Activated CD4-positive, alpha-beta memory T cell treated with anti-CD3 and anti-CD28 coated beads for 36 hours (primary cell): ENCODE measurements around the gene SKIDA1. TPM values are rescaled to one million over a fixed set of nuclear protein-coding genes. Genes with fewer than 3 reads are reported as not detected.

Experiments
- CTCF ChIA-PET: fragments of 350-600 bp; sonication (Branson Sonifier 250); formaldehyde crosslinking; loops from one replicate; lab custom pipeline; 2021; ENCODE audit warnings: antibody characterized with exemption, inconsistent platforms; lab: Charles Lee
- POLR2A ChIA-PET: fragments of 350-600 bp; sonication (Branson Sonifier 250); formaldehyde crosslinking; loops from one replicate; lab custom pipeline; 2021; ENCODE audit warnings: antibody characterized with exemption; lab: Charles Lee
- DNase-seq: peaks from one replicate; pipeline ENCODE4 v3.0.0-alpha.2; 2020
- H3K27ac Mint-ChIP-seq: one replicate; pipeline ENCODE4 v1.8.0; 2021; ENCODE audit warnings: mixed read lengths
- H3K27me3 Mint-ChIP-seq: one replicate; pipeline ENCODE4 v1.8.0; 2021; ENCODE audit warnings: mixed read lengths
- H3K36me3 Mint-ChIP-seq: one replicate; pipeline ENCODE4 v1.8.0; 2021; ENCODE audit warnings: mixed read lengths
- H3K4me1 Mint-ChIP-seq: one replicate; pipeline ENCODE4 v1.8.0; 2021; ENCODE audit warnings: low read depth, mixed read lengths
- H3K4me3 Mint-ChIP-seq: one replicate; pipeline ENCODE4 v1.8.0; 2021; ENCODE audit warnings: mild to moderate bottlenecking, mixed read lengths
- H3K9me3 Mint-ChIP-seq: one replicate; pipeline ENCODE4 v1.8.0; 2021; ENCODE audit warnings: mixed read lengths
- intact Hi-C: fragments of 100-400 bp; cut with micrococcal nuclease; formaldehyde crosslinking; loops from one replicate; pipeline ENCODE4 v1.15.1; 2023
- total RNA-seq, 2 experiments: library from RNA; stranded (reverse); gene quantifications; one replicate each; pipeline ENCODE4 v1.2.3, GENCODE V29; 2021

Gene SKIDA1
- total RNA-seq, 2 experiments from 2014 or later = 0.07 to 0.21 TPM

GRCh38 chr10:21535494-21535965 lies 10.0 kb upstream of the SKIDA1 start:
- no peak for DNase-seq
- CTCF ChIA-PET = no interaction called here
- Mint-ChIP-seq H3K27ac (peak overlapping the region; percentile 56), H3K36me3 (peaks cover 19% of the 10 kb centered on the region), H3K4me3 (peak overlapping the region; percentile 69), H3K27me3 (no peaks in the 10 kb centered on the region), H3K9me3 (no peaks in the 10 kb centered on the region), H3K4me1 (peaks cover 23% of the 10 kb centered on the region)
- POLR2A ChIA-PET = interaction anchor here (1.1 kb wide), 1 partner anchor 10 kb away, joined by 3 read pairs; the partner anchor contains the start of gene SKIDA1
- intact Hi-C loops = loop anchor here (2.0 kb wide), 2 partner anchors 17 to 41 kb away; no protein-coding TSS in a partner anchor

- H3K9me3 Mint-ChIP-seq = no peaks in the 10 kb centered on the region
- H3K36me3 Mint-ChIP-seq = peaks cover 15% of the 10 kb centered on the region
- H3K27ac Mint-ChIP-seq = peak overlapping the region; percentile 96
- CTCF ChIA-PET = no interaction called here
- POLR2A ChIA-PET = interaction anchor here (1.1 kb wide), 1 partner anchor 9 kb away, joined by 3 read pairs; the partner anchor contains the start of gene SKIDA1
- H3K27me3 Mint-ChIP-seq = no peaks in the 10 kb centered on the region
- intact Hi-C loops = loop anchor here (1.0 to 2.0 kb wide), 3 partner anchors 16 to 46 kb away; no protein-coding TSS in a partner anchor
- H3K4me1 Mint-ChIP-seq = peaks cover 24% of the 10 kb centered on the region
- peak overlapping the region; percentile 87 for H3K4me3 Mint-ChIP-seq
- peak; percentile 60 for DNase-seq
Observed at GRCh38 chr10:21534604-21535493, 9.4 kb upstream of the SKIDA1 start.

- POLR2A ChIA-PET = interaction anchor here (1.6 kb wide), 1 partner anchor 16 kb away, joined by 8 read pairs; no protein-coding TSS in a partner anchor
- intact Hi-C loops = loop anchor here (1.0 to 2.0 kb wide), 3 partner anchors 15 to 47 kb away; no protein-coding TSS in a partner anchor
- peak overlapping the region; percentile 87 for H3K4me3 Mint-ChIP-seq
- peaks cover 27% of the 10 kb centered on the region for H3K4me1 Mint-ChIP-seq
- DNase-seq = no peak
- peaks cover 12% of the 10 kb centered on the region for H3K36me3 Mint-ChIP-seq
- CTCF ChIA-PET = interaction anchor here (1.5 kb wide), 1 partner anchor 16 kb away, joined by 4 read pairs; no protein-coding TSS in a partner anchor
- H3K27me3 Mint-ChIP-seq = no peaks in the 10 kb centered on the region
- no peaks in the 10 kb centered on the region for H3K9me3 Mint-ChIP-seq
- H3K27ac Mint-ChIP-seq = peak overlapping the region; percentile 96
Observed at GRCh38 chr10:21534280-21534586, 8.8 kb upstream of the SKIDA1 start.

GRCh38 chr10:21533467-21534279 lies 8.2 kb upstream of the SKIDA1 start, which contains the start of gene MLLT10:
Gene MLLT10, plus strand, starts transcription at chr10:21534232. Its CDS starts 413 bp downstream, at chr10:21534645.
- no peaks in the 10 kb centered on the region for H3K9me3 Mint-ChIP-seq
- DNase-seq = peak; percentile 94
- H3K4me3 Mint-ChIP-seq = peak within 1 kb of the TSS; percentile 87
- no peaks in the 10 kb centered on the region for H3K27me3 Mint-ChIP-seq
- intact Hi-C loops = loop anchor here (1.0 to 2.0 kb wide), 5 partner anchors 8 to 783 kb away; partner anchors contain the start of genes COMMD3 and SKIDA1
- peak within 1 kb of the TSS; percentile 96 for H3K27ac Mint-ChIP-seq
- peaks cover 27% of the 10 kb centered on the region for H3K4me1 Mint-ChIP-seq
- CTCF ChIA-PET = interaction anchor here (1.5 to 2.2 kb wide), 2 partner anchors 16 to 37 kb away, joined by 4 to 5 read pairs; no protein-coding TSS in a partner anchor
- H3K36me3 Mint-ChIP-seq = peaks cover 9% of the 10 kb centered on the region
- POLR2A ChIA-PET = interaction anchor here (1.6 kb wide), 1 partner anchor 15 kb away, joined by 8 read pairs; no protein-coding TSS in a partner anchor

- intact Hi-C loops = loop anchor here (1.0 to 2.0 kb wide), 2 partner anchors 8 to 784 kb away; partner anchors contain the start of genes COMMD3 and SKIDA1
- POLR2A ChIA-PET = interaction anchor here (0.8 to 1.6 kb wide), 2 partner anchors 14 to 696 kb away, joined by 3 to 8 read pairs; no protein-coding TSS in a partner anchor
- peak overlapping the region; percentile 87 for H3K4me3 Mint-ChIP-seq
- no peak for DNase-seq
- peak overlapping the region; percentile 96 for H3K27ac Mint-ChIP-seq
- no peaks in the 10 kb centered on the region for H3K27me3 Mint-ChIP-seq
- H3K36me3 Mint-ChIP-seq = peaks cover 5% of the 10 kb centered on the region
- no peaks in the 10 kb centered on the region for H3K9me3 Mint-ChIP-seq
- CTCF ChIA-PET = interaction anchor here (0.6 to 2.2 kb wide), 3 partner anchors 10 to 36 kb away, joined by 3 to 5 read pairs (median 4); no protein-coding TSS in a partner anchor
- peaks cover 33% of the 10 kb centered on the region for H3K4me1 Mint-ChIP-seq
Observed at GRCh38 chr10:21532694-21533466, 7.4 kb upstream of the SKIDA1 start.

- Mint-ChIP-seq H3K4me3 (no peak overlapping the region), H3K9me3 (no peaks in the 10 kb centered on the region), H3K4me1 (peaks cover 37% of the 10 kb centered on the region), H3K27ac (no peak overlapping the region), H3K27me3 (no peaks in the 10 kb centered on the region), H3K36me3 (peaks cover 3% of the 10 kb centered on the region)
- ChIA-PET POLR2A (no interaction called here), CTCF (interaction anchor here (2.2 kb wide), 1 partner anchor 34 kb away, joined by 5 read pairs; no protein-coding TSS in a partner anchor)
- DNase-seq = no peak
- intact Hi-C loops = loop anchor here (2.0 kb wide), 1 partner anchor 720 kb away; no protein-coding TSS in a partner anchor
Observed at GRCh38 chr10:21531164-21531563, 5.7 kb upstream of the SKIDA1 start.

- Mint-ChIP-seq H3K36me3 (peaks cover 3% of the 10 kb centered on the region), H3K27ac (no peak overlapping the region), H3K4me3 (no peak overlapping the region), H3K4me1 (peaks cover 35% of the 10 kb centered on the region), H3K9me3 (no peaks in the 10 kb centered on the region), H3K27me3 (no peaks in the 10 kb centered on the region)
- ChIA-PET CTCF (no interaction called here), POLR2A (no interaction called here)
- DNase-seq = no peak
- intact Hi-C loops = loop anchor here (2.0 kb wide), 1 partner anchor 720 kb away; no protein-coding TSS in a partner anchor
Observed at GRCh38 chr10:21530641-21531040, 5.2 kb upstream of the SKIDA1 start.

- Mint-ChIP-seq H3K27me3 (no peaks in the 10 kb centered on the region), H3K9me3 (no peaks in the 10 kb centered on the region), H3K4me3 (no peak overlapping the region), H3K4me1 (peaks cover 35% of the 10 kb centered on the region), H3K27ac (no peak overlapping the region), H3K36me3 (no peaks in the 10 kb centered on the region)
- ChIA-PET CTCF (no interaction called here), POLR2A (no interaction called here)
- intact Hi-C loops = loop anchor here (2.0 kb wide), 1 partner anchor 721 kb away; no protein-coding TSS in a partner anchor
- no peak for DNase-seq
Observed at GRCh38 chr10:21530168-21530567, 4.7 kb upstream of the SKIDA1 start.

- ChIA-PET CTCF (no interaction called here), POLR2A (no interaction called here)
- no peaks in the 10 kb centered on the region for H3K36me3 Mint-ChIP-seq
- H3K4me3 Mint-ChIP-seq = no peak overlapping the region
- H3K27me3 Mint-ChIP-seq = peaks cover 2% of the 10 kb centered on the region
- no peaks in the 10 kb centered on the region for H3K9me3 Mint-ChIP-seq
- peaks cover 40% of the 10 kb centered on the region for H3K4me1 Mint-ChIP-seq
- no peak overlapping the region for H3K27ac Mint-ChIP-seq
- DNase-seq = no peak
- intact Hi-C loops = loop anchor here (10.0 kb wide), 1 partner anchor 1916 kb away; no protein-coding TSS in a partner anchor
Observed at GRCh38 chr10:21529032-21529910, 3.8 kb upstream of the SKIDA1 start.
